HG03064 (cell line): ENCODE measurements around the gene SIRPA.

Source experiments
- ATAC-seq: cut with Tn5 transposase; IDR thresholded peaks from one replicate; pipeline ENCODE4 v1.9.1; 2021; ENCODE audit warnings: low read depth; ENCODE audit not compliant: unreplicated experiment

The SIRPA gene

DNA sequence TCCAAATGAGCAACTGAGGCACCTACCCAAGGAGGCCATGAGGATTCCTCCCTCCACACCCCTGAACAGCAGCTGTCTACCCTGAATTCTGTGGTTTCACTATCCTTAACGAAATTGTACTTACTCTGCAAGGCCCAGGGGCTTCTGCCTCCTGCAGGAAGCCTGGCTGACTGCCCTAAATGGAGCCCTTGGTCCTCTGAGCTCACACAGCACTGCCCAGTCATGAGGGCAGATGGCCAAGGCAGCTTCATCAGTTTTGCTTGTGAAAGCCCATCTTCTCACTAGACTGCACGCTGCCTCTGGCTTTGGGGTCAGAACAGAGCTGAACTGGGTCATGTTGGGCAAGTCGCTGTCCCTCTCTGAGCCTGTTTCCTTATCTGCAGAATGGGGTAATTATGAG is 26.4 kb upstream of the SIRPA start:
- ATAC-seq, result no peak

- ATAC-seq, result no peak
These were observed 24.9 kb upstream of the SIRPA start for GRCh38 chr20:1870323-1870722.

DNA sequence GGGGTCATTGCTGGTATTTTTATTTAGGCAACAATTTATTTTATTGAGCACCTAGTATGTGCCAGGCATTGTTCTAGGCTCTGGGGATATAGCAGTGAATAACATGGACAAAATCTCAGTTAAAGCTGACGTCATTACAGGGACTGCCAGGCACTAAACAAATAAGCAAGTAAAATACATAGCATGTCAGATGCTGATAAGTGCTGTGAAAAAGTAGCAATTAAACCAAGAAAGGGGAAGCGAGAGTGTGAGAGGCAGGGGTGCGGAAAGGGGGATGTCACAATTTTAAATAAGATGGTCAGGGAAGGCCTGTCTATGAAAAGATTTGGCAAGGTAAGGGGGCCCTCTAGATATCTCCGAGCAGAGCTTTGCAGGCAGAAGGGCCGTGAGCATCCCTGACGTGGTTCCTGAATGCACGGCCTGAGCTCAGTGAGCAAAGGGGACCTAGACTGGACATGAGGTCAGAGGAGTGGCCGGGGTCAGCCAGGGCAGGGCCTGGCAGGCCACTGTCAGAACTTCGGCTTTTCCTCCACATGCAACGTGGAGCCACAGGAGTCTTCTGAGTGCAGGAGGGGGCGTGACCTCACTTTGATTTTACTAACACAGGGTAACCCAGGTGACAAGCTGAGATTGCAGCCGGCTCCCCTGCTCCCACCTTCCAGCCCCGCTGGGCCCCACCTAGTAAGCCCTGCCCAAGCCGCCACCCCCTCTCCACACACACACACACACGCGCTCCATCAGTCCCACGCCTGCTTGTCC is 24.2 kb upstream of the SIRPA start:
- ATAC-seq, result no peak

GRCh38 chr20:1871807-1872458 is 23.3 kb upstream of the SIRPA start:
- ATAC-seq, result no peak

DNA sequence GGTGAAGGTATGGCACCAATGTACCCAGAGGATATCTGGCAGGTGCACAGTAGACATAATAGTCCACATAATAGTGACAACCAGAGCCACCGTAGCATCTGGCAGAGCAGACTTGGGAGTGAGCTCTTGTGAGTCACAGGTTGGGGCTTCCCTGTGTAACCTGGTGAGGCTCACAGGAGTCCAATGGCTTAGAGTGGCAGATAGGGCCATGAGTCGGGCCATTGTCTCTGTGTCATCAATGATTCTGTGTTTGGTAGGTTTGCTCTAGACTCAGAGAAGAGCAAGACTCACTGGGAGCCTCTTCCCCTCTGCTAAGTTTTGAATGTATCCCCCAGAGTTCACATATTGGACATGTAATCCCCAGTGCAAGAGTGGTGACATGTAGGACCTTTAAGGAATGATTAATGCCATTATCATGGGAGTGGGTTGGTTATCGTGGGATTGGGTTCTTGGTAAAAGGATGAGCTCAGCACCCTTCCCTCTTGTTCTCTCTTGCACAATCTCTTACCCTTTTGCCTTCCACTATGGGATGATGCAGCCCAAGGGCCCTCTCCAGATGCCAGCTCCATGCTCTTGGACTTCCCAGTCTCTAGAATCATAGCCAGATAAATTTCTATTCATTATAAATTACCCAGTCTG is 22.6 kb upstream of the SIRPA start:
- ATAC-seq, result no peak

DNA sequence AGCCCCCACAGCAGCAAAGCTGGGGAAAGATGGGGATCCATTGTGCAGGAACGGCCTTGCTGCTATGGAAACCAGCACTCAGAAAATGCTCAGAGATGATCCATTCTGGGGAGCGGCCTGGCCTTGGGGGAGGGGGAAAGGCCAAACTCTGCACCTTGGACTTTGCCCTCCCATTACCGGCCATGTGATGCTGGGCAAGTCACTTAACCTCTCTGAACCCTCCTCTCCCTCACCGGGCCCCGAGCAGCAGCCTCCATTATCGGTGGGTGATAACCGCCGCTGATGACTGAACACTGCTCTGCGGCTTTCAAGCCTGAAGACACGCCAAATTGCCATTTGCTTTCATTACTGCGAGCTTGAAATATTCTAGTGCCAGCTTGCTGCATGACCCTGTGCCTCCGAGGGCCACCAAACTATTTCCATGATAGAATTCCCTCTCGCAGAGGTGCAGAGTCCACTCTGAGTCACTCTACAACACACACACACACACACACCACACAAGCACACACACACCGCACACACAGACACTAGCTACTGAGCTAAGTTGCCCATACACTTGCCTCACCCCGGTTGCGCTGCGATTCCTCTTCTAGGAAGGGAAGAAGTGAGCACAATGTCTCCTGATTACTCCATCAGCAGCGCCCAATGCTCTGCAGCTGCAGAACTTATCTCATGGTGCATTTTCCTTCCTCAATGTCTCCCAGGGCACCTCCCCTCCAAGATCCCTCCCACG is 20.6 kb upstream of the SIRPA start:
- ATAC-seq, result no peak

GRCh38 chr20:1875183-1875554 is 20.0 kb upstream of the SIRPA start:
- ATAC-seq, result no peak

GRCh38 chr20:1875762-1876161 is 19.4 kb upstream of the SIRPA start:
- no peak for ATAC-seq

DNA sequence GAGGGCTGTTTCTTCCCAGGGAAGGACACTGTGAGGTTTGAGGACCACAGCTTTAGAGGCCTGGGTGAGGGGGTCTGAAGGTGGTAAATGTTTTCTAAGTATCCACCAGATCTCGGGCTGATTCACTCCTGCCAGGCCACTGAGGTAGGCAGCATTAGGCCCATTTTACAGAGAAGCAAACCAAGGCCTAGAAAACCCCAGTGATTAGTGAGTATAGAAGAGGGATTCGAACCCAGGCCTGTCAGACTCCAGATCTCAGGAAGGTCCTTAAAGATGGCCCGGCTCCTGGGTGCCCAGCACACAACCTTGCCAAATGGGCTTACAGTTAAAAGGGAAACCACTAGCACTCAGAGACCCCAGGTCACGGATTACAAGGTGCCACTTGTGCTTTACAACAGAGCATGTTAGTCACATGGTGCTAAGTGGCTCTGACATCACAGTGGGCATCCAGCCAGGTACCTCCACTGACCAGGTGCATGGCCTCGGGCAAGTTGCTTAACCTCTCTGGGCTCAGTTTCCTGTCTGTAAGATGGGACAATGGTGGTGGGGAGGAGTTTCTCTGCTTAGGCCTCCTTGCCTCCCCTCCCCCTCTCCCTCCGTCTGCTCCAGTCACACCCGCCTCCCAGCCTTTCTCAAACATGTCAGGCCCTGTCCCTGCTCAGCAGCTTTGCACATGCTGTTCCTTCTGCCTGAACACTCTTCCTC is 18.8 kb upstream of the SIRPA start:
- no peak for ATAC-seq

DNA sequence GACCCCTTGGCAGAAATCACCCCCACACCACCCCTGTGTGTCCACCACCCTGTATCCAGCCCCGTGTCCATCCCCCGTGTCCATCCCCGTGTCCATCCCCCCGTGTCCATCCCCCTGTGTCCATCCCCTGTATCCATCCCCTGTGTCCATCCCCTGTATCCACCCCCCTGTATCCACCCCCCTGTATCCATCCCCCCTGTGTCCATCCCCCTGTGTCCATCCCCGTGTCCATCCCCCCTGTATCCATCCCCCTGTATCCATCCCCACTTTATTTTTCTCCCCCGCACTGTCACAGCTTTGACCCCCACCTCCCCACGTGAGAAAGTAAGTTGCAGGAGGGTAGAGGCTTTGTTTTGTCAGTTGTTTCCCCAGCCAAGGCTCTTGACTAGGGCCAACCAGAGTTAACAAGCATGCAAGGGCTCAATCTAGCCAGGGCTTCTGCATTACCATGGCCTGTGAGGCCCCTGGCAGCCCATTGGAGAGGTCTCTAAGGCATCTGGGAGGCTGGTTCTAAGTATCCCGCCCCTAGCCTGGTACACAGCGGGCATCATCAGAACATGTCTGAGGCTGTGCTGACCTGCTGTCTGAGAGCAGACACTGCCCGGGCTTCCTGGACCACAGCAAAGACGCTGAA is 18.1 kb upstream of the SIRPA start:
- ATAC-seq, result no peak

DNA sequence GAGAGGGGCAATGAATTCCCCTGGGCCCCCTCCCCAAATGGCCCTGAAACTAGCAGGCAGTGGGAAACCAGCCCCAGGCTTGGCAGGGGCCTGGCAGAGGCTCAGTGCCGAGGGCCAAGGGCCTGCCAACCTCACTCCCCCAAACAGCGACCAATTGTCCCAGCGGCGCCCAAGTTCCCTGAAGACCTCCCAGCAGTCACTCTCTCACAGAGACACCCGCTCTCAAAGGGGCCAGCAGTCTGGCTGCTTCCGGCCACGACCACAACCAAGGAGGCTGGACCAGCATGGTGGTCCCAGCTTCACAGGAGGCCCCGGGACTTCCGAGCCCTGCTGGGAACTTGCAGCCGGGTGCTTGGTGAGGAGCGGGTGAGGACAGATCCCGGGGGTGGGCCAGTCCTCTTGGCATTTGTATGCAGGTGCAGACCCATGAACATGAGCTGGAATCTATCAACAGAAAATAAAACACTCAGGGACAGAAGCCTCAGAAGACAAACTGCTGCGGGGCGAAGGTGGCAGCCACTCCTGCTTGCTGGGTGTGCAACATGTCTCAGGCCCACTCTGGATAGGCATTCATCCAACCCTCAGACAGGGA is 17.5 kb upstream of the SIRPA start:
- no peak for ATAC-seq

DNA sequence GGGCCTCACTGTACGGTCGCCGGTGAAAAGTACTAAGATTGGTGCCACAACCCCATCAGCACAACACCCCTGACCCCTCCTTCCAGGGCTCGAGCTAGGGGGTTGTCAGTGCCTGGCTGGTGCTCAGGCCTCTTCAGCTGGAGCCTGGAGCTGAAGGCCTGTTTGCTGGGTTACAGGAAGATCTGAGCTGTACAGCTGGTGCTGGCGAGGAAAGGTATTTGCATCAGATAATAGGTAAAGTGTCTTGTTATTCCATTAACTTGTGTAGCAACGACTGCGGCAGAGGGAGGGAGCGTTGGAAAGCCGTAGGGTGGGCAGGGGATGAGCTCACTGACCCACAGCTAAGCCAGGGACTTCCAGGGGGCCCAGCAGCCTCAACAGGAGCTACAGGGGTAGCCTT is 15.8 kb upstream of the SIRPA start:
- no peak for ATAC-seq

DNA sequence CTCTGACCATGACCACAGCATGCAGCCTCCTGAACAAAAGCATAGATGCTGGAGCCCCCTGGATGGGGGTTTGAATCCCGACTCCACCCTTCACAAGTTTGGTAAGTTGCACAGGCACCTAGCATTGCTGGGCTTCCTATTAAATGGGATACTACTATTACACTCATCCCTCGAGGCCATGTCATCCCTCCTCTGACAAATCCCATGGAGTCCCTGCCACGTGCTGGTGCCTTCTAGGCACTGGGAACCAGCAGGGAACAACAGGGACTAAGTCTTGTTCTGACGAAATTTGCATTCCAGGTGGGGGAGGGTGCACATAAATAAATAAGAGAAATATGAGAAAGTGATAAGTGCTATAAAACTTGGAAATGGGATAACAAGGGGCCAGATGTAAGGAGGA is 15.3 kb upstream of the SIRPA start:
- no peak for ATAC-seq

GRCh38 chr20:1880529-1881239 is 14.5 kb upstream of the SIRPA start:
- no peak for ATAC-seq

DNA sequence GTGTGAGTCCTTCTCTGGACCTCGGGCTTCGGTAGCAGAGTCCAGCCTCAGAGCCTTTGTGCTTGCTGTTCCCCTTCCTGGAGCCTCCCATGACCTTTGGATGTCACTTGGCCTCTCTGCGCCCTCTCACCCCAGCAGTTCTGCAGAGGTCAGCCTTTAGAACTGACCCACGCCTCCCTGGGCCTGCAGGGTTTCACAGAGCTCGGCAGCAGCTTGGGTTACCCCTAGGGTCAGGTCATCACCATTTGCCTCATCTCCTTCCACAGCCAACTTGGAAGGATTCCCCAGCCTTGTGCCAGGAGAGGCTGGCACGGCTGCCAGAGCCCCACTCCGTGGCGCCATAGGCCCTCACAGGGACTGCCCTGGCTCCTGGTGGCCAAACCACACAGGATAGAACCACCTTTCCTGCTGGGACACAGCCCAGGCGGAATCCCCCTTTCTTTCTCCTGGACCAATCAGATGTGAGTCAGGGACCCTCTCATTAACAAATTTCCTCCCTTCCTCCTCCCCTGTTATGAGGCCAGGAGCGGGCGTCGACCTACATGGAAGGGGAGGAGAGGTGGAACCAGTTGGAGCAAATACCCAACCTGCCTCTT is 13.9 kb upstream of the SIRPA start:
- ATAC-seq, result no peak

GRCh38 chr20:1882026-1882425 is 13.2 kb upstream of the SIRPA start:
- no peak for ATAC-seq

DNA sequence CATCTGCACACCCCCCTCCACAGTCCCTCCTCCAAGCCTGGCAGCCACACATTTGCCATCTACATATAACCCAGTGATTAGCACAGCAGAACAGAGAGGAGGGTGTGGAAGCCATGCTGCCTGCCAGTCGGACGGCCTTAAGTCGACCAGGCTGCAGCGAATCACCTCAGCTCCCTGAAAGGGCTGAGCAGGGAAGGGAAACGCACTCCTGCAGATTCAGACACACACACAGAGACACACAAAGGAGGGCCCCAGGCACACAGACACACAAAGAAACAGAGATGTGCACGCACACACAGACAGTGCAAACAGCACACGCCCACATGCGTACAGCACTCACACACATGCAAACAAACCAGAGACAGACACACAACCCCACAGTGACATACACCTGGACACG is 11.2 kb upstream of the SIRPA start:
- ATAC-seq, result no peak

- ATAC-seq, result no peak
These were observed 10.0 kb upstream of the SIRPA start for GRCh38 chr20:1885254-1885653.
